Stimulated activated CD4-positive, alpha-beta T cell treated with anti-CD3 and anti-CD28 coated beads, Interleukin-1b, Interleukin-23, amount 100 ng/mL, for 24 hours (primary cell): ENCODE measurements around the gene RPS21.

Experiments
- DNase-seq, 4 experiments: peaks; one replicate each; pipeline ENCODE4 v3.0.0-alpha.2; 2020; ENCODE audit warnings: low read depth in 4 of 4, low spot score in 1 of 4

The RPS21 gene

GRCh38 chr20:62377064-62377461 lies 9.8 kb upstream of the RPS21 start:
- no peak for DNase-seq

DNA sequence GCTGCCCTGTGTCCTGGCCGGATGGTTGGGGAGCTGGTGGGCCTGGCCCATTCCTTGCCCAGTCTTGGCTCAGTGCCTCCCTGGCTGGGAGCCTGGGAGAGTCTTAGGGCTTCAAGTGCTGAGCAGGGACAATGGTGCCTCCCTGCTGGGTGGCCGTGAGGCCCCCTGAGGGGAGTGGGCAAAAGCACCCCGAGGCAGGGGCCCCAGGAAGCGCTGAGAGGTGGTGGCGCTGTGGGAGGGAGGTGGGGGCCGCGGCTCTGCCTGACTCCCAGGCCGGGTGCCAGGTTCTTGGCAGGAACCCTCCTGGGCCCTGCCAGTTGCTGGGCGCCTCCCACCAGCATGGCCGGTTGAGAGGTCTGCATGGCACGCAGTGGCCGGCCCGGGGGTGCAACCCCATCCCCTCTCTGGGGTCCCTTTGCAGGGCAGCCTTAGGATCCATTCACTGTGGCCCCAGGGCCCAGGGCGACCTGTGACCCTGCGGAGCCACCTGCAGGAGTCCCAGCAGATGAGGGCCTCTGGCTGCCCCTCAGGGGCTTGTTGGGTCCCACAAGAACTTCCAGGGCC lies 9.2 kb upstream of the RPS21 start:
- DNase-seq = no peak

GRCh38 chr20:62378215-62378614 lies 8.7 kb upstream of the RPS21 start:
- DNase-seq = no peak

DNA sequence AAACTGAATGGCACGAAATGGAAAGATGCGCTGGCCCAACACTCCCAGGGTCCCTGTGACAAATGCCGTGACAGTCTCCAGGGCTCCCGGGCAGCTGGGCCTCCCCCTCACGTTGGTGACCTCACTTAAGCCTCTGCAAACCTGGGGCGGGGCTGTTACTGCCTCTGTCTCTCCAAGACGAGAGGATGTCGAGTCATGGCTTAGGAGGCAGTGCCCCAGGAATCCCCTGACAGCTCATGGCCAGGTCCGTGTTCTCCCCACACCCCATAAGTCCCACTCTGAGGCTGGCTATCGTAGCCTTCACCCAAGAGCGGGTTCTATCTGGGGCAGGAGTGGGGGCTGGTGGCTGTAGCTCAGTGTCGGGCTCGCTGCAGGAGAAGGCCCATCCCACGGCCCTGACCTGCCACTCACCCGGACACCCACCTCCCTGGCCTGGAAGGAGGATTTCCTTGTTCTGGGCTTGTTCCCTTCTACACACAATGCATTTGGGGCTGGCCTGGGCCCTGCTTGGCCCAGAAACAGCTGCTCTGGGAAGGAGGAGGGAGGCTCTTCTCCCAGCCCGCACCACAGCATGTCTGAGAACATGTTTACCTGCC lies 5.6 kb upstream of the RPS21 start:
- no peak for DNase-seq

- no peak for DNase-seq
These were observed 5.1 kb upstream of the RPS21 start for GRCh38 chr20:62381842-62382241.

GRCh38 chr20:62382306-62383198 lies 4.4 kb upstream of the RPS21 start:
- peak; percentile 43 to 72 (median 54) for DNase-seq

DNA sequence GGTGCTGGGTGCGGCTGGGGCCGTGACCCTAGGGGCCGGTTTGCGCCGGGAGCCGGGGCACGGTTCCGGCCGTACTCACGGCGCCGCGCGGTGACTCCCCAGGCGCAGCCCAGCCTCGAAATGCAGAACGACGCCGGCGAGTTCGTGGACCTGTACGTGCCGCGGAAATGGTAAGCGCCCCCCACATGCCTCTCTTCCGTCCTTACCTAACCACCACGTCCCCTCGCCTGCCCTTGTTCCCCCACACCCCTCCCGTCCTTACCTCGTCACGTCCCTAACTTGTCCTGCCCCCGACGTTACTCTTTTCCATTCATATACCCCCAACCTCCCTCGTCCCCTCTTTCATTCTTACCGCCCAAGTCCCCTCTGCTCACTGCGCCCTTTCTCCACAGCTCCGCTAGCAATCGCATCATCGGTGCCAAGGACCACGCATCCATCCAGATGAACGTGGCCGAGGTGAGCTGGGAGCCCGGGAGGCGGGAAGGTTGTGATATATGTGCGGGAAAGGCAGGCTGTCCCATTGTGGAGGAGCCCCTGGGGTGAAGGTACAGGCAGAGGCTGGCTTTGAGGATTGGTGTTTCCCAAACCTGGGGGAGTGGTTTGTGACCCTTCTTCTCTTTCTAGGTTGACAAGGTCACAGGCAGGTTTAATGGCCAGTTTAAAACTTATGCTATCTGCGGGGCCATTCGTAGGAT lies 463 bp downstream of the RPS21 start:
- no peak for DNase-seq

DNA sequence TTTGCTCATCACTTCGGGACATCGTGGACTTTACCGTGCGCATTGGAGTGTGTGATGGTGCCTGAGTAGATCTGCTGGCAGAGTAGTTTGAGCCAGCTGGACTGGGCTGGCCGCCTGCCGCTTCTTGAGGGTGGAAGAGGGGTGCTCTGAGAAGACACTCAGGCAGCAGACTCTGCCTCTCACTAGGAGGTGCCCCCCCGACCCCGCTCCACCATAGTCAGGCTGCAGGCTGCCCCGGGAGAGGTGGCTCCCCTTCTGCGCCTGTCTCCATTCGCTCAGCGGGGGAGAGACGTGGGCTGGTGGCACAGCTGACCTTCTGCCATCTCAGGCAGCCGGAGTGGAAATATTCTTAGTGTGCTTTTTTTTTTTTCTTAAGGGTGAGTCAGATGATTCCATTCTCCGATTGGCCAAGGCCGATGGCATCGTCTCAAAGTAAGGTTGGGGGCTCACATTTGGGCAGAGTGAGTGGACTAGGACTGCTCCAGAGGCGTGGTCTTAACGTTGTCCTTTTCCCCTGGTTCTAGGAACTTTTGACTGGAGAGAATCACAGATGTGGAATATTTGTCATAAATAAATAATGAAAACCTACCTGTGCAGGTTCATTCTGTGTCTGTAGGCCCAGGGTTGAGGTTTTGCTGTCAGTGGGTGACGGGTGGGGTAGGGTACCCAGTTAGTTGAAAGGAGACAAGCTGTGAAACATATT lies 1.2 kb downstream of the RPS21 start:
- no peak for DNase-seq

GRCh38 chr20:62388839-62389600 lies 2.1 kb downstream of the RPS21 start:
- no peak for DNase-seq

DNA sequence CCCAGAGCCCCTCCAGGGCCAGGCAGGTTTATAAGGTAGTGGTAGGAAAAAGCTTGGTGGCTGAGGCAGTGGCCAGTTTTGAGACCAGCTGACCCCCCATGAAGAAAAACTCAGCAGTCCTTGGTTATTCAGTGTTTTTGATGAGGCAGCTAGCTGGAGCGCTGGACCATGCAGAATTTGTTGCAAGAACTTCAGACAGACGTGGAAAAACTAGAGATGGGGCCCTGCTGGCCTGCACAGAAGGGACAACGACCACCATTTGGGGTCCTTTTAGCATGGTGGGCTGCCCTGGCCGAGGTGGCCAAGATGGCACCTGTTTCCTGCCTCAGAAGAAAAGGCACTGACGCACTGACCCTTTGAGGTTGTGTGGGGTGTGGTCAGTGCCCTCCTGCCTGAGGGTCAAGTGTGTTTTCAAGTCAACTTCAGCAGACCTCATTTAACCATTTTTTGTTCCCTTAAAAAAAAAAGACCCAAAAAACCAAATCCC lies 2.7 kb downstream of the RPS21 start:
- no peak for DNase-seq

GRCh38 chr20:62390317-62391164 lies 3.6 kb downstream of the RPS21 start:
- DNase-seq = no peak

DNA sequence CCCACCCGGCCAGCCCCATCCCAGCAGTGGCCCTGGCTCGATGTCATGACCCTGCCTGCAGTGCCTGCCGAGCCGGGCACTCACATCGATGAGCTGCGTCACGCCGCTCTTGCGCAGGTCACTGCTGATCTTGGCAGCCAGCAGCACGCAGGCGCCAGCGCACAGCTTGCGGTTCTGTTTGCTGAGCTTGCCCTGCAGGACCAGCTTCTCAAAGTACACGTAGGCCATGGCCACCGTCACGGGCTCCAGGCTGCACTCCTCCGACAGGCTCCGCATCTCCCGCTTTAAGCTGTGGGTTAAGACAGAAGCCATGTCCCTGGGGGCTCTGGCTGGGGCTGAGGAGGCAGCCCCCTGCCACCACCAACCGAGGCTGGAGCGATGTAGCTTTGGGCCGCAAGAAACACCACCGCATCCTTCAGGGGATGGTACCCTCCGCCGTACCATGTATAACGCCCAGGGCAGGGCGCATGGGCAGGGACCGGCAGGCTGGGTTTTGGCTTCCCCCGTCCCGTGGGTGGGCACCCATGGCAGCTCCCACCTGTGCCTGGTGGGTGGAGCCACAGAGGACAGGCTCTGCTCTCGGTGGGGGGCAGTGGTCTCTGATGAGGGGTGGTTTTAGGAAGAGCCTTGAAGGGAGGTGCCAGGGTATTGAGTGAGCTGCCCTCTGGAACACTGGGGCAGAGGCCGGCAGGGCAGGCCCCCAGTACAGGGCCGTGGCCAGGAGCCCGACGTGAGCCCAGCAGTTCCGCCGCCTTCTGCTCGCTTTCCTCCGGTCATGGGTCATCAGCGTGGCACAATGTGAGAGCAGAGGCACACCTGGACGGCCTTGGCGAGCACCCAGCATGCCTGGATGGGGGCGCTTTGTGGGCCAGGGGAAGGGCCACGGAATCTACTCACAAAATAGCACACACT lies 4.5 kb downstream of the RPS21 start:
- no peak for DNase-seq

DNA sequence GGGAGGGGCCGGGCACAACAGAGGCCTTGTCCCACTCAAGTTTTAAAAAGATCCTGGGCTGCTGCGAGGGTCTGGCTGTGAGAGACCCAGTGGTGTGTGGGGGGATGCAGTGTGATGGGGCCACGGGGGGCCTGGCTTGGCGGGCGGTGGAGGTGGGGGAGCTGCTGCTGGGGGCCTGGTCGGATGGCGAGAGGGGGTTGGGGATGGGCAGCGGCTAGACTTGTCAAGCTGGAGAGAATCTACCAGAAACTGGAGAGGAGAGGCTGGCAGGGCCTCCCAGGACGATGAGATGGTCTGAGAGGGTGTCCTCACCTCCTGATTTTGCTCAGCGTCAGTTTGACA lies 5.1 kb downstream of the RPS21 start:
- no peak for DNase-seq

DNA sequence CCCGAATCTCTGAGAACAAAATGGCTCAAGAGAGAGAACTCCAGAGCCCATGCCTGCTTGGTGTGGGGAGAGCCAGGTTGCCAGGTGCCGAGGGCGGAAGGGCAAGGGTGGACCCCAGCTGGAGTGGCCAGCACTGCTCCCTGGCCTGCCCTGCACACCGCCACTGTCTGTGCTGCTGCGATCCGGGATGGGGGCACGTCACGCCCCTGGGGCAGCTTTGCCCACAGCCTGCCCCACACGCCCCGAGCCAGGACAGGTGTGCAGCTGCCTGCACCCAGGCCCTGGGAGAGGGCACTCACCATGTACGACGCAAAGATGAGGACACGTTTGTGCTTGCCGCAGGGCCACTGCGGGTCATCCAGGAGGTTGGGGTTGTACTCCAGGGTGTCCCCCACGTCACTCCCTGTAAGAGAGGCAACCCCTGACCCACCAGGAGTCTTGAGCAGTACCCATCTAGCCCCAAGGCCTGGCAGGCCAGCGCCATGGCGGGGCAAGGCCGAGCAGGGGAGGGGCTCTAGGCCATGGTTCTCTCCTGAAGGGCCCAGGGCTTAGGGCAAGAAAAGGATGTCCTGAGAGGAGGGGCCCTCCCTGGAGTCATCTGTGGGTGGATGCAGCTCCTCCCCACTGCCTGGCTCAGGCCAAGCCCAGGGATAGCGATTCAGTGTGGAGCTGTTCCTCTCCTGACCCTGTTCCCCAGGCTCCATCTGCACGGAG lies 5.9 kb downstream of the RPS21 start:
- no peak for DNase-seq

DNA sequence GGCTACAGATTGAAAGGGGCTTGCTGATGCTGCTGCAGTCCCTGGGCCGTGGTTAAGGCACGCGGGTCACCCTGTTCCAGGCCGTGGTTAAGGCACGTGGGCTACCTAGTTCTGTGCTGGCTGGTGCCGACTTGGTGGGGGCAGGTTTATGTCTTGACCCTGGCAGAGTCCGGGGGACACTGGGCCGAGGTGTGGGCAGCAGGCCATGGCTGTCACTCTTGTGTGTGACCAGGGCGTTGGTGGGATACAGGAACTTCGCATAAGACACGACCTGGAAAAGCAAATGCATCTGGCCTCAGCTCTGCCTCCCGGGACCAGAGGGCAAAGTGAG lies 6.4 kb downstream of the RPS21 start:
- DNase-seq = no peak

- no peak for DNase-seq
These were observed 6.9 kb downstream of the RPS21 start for GRCh38 chr20:62393830-62394229.

DNA sequence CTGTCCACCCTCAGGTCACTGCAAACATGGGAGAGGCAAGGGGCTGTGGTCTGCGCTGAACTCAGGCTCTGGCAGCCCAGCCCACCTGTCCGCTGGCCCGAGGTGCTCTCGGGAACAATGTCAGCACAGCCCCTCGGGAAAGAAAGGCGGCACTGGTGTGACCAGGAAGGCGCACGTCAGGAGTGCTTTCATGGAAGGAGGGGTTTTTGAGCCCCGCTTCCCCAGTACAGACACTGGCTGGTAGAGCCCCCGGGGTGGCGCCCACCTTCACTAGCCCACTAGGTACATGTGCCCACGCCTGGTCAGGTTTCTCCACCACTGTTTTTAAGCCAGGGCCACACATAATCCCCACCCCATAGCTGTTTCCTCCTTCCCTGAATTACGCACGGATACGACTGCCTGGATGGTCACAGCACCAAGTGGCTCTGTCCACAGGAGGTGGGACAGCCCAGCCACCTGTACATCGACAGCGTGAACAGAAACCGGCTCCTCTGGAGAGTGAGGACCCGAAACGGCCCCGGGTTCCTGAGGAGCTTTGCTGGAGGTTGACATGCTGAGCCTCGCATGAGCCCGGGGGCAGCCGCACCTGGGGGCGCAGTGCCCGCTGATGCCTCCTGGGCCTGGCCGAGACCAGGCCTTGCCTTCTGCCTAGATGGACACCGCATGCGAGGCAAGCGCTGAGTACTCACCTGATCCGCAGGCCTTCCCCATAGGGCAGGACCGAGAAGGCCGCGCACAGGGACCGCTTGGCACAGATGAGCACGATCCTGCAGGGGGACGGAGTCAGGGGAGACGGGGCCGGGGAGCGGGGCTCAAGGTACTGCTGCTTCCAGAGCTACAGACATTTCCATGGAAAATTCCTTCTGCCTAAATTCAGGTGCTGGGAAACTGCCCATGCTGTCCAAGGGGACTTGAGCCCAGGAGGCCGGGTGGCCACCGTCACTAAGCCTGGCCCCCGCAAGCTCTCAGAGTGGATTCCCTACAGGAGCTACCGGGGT lies 7.6 kb downstream of the RPS21 start:
- DNase-seq = no peak
